Right renal cortex interstitium (tissue), 3 donors: ENCODE data around the gene CACNA1G. TPM values are rescaled to one million over a fixed set of nuclear protein-coding genes. Genes with fewer than 3 reads are reported as not detected.

Experiments used
- DNase-seq, 3 donors: peaks; one replicate each; pipeline ENCODE4 v3.0.0-alpha.2; 2013; ENCODE audit warnings: low read depth in 3 of 3, low spot score in 2 of 3
- polyA plus RNA-seq, 3 donors: library from polyadenylated mRNA; unstranded; fragments of 120-200 nt; gene quantifications; one replicate each; pipeline ENCODE4 v1.2.1, GENCODE V29; 2013; ENCODE audit not compliant: insufficient read length in 3 of 3

The CACNA1G gene
- polyA plus RNA-seq, 3 donors: 6.1 to 6.7 (median 6.6) TPM

DNA sequence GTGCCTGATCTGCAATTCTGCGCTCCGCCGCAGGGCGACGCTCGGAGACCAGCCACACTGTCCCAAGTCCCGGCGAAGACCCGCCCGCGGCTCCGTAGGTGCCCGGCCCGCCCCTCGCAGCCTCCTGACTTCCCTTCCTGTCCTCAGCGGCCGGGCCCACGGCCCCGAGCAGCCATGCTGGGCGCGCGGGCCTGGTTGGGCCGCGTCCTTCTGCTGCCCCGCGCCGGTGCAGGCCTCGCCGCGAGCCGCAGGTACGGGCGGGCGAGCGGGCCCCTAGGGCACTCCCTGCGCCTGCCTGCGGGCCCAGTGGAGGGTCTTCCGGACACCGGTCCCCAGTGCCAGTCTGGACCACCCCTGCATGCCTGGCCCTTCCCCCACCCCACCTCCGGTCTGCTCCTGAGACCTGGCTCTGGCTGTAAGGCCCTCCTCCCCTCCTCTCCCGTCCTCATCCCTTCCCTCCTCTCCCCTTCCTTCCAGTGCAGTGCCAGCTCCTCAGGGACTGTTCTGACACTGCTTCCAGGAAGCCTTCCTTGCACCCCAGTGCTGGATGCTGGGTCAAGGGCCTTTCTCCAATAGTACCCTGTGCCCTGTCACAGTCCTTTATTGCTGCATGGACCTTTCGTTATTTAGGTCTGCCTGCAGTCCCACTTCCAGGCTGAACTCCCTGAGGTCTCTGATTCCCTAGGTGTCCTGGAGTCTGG, 13.3 kb upstream of the CACNA1G start, which contains the start of gene SPATA20:
TSS of gene SPATA20 (plus strand) at position 140 of the 701 bp plus-strand sequence. CDS start at position 175, 35 bp downstream.
- DNase-seq: no peak

DNA sequence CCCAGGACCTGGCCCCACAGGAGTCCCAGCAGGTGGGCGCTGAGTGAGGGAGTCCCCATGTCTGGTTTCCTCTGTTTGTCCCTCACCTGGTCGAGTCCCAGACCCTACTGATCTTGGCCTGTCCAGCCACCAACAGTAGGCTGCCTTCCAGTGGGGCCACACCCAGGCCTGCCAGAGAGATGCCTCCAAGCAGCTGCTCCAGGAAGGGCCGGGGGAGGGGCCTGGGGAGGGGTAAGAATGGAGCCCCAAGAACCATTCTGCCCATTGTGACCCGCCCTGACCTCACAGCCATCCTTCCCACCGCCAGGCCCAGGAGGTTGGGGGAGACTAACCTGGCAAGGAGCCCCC, 12.8 kb upstream of the CACNA1G start:
- DNase-seq: no peak

DNA sequence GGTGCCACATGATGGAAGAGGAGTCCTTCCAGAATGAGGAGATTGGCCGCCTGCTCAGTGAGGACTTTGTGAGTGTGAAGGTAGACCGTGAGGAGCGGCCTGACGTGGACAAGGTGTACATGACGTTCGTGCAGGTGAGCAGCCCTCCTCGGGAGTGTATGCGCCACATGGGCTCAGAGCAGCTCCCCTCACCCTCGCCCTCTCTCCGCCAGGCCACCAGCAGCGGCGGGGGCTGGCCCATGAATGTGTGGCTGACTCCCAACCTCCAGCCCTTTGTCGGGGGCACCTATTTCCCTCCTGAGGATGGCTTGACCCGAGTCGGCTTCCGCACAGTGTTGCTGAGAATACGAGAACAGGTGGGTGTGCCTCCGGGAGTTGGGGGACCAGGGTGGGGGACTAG, 11.7 kb upstream of the CACNA1G start:
- no peak for DNase-seq

DNA sequence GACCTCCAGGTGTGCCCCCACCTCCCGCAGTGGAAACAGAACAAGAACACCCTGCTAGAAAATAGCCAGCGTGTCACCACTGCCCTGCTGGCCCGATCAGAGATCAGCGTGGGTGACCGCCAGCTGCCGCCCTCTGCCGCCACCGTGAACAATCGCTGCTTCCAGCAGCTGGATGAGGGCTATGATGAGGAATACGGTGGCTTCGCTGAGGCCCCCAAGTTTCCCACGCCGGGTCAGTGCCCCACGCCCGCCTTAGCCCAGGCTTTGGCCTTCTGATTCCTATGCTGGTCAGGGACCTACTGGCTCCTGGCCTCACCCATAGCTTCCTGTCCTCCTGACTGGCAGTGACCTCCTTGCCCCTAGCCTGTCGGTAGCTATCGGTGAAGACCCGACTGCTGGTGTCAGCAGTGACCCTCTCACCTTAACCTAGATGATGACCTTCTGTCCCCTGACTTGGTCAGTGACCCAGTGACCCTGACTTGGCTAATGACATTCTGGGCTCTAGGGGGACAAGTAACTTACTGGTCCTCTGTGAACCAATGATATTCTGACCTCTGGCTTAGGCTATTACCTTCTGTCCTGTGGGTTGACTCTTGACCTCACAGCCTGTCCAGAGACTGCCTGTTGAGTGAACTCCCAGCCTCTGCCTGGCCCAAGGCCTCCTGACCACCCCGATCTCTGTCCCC, 11.1 kb upstream of the CACNA1G start:
- no peak for DNase-seq

DNA sequence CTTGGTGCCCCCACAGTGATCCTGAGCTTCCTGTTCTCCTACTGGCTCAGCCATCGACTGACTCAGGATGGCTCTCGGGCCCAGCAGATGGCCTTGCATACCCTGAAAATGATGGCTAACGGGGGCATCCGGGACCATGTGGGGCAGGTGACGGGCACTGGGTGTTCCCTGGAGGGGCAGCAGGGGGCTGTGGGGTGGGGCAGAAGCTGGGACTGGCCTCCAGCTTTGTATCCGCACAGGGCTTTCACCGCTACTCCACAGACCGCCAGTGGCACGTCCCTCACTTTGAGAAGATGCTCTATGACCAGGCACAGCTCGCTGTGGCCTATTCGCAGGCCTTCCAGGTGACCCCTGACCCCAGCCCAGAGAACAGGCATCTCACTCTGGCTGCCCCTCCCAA, 10.5 kb upstream of the CACNA1G start:
- no peak for DNase-seq

DNA sequence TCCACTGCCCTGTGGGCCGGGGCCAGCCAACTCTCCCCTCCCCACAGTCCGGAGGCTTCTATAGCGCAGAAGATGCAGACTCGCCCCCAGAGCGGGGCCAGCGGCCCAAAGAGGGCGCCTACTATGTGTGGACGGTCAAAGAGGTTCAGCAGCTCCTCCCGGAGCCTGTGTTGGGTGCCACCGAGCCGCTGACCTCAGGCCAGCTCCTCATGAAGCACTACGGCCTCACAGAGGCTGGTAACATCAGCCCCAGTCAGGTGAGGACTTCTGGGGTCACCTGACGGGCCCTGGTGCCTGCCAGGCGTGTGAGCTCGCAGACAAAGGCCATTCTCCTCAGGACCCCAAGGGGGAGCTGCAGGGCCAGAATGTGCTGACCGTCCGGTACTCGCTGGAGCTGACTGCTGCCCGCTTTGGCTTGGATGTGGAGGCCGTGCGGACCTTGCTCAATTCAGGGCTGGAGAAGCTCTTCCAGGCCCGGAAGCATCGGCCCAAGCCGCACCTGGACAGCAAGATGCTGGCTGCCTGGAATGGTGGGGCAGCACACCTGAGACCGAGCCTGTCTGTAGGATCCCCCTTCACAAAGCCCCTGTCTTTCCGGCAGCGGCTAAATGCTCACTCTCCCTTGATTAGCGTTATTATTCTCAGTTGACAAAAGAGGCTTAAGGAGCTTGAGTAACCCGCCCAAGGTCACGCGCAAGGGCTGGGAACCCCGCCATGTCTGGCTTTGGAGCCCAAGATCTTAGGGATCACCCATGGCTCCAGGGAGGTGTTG, 9.7 kb upstream of the CACNA1G start:
- DNase-seq: peak in 1 of 3 donors; percentile 81

DNA sequence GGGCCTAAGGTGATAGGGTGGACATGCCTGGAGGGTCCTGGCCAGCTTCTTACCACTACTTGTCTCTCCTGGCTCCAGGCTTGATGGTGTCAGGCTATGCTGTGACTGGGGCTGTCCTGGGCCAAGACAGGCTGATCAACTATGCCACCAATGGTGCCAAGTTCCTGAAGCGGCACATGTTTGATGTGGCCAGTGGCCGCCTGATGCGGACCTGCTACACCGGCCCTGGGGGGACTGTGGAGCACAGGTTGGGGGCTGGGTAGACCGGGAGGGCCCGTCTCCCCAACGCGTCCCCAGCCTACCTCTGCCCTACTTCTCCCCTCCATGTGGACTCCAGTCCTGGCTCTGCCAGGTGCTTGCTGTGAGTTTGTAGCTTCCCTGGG, 9.1 kb upstream of the CACNA1G start:
- no peak for DNase-seq

DNA sequence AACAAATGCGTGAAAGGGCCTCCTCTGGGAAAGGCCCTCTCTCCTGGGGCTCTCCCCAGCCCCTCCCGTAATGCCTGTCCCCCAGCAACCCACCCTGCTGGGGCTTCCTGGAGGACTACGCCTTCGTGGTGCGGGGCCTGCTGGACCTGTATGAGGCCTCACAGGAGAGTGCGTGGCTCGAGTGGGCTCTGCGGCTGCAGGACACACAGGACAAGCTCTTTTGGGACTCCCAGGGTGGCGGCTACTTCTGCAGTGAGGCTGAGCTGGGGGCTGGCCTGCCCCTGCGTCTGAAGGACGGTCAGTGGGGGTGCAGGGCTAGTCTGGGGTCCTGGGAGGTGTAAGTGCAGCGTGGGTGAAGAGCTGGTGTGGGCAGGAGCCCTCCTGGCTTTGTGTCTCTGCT, 8.6 kb upstream of the CACNA1G start:
- no peak for DNase-seq

DNA sequence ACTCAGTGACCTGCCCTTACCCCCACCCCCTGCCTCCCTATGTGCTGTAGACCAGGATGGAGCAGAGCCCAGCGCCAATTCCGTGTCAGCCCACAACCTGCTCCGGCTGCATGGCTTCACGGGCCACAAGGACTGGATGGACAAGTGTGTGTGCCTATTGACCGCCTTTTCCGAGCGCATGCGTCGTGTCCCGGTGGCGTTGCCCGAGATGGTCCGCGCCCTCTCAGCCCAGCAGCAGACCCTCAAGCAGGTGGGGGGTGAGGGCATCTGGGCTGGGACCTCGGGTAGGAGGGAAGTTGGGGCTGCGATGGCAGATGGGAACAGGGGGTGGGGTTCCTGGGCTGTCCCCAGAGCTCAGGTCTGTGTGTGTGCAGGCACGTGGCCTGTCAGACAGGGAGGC, 6.3 kb upstream of the CACNA1G start:
- DNase-seq: no peak

DNA sequence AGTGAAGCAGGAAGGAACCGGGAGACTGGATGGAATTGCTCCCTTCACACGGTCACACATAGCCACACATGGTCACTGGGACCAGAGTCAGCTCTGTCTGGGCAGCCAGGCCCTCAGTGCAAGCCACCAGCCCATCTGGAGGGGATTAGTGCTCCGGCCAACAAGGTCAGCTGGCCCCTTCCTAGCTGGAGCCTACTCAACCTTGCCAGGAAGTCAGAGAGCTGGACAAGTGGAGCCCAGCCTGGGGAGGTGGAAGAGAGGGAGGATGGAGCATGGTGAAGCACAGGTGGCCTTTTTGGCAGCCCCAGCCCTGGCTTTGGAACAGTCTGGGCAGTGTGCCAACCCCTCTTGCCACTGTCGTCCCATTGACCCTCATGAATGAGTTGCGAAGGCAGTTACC, 3.7 kb upstream of the CACNA1G start:
- no peak for DNase-seq

DNA sequence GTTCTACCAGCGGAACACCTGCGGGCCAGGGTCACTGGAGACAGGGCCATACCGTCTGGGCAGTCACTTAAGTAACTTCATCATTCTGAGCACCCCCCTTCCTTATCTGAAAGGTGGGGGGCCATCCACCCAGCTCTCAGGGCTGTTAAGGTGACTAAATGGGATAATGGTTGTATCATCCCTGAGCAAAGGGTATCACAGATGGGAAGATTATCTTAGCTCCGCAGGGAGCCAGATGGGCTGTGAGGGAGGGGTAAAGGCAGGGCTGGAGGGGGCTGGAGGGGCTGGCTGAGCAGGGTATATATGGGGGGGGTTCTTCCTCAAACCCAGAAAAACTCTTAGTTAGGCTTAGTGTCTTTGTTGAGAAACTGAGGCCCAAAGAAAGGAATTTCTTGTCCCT, 2.9 kb upstream of the CACNA1G start:
- no peak for DNase-seq

DNA sequence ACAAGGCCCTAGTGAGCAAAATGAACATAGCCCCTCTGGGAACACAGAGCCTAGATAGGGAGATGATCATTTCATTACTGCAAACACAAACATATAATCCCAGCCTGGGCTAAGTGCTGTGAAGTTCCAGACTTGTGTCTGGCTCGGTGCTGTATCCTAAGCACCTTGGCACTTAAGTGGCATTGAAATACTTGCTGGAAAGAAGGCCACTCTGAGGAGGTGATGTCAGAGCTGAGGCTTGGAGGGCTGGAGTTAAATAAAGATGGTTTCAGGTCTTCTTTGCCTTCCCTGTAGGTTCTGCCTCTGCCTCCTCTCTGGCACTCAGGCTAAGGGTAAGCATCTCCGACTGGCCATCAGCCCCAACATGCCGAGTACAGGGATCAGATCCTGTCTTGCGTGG, 2.4 kb upstream of the CACNA1G start:
- DNase-seq: no peak

DNA sequence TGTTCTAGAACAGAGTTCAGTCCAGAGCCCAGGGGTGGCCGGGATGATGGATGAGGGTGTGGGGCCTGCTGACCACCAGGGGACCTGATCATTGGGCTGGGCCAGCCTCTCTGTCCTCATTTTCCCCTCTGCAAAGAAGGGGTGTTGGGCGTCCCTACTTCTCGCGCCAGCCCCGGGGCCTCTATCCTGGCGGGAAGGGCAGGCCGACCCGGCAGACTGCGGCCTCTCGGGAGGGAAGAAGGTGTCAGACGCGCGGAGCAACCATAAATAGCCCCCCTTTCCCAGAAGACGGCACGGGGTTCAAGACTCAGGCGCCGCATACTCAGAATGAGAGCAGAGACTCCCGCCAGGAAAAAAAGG, 2.0 kb upstream of the CACNA1G start:
- DNase-seq: no peak

DNA sequence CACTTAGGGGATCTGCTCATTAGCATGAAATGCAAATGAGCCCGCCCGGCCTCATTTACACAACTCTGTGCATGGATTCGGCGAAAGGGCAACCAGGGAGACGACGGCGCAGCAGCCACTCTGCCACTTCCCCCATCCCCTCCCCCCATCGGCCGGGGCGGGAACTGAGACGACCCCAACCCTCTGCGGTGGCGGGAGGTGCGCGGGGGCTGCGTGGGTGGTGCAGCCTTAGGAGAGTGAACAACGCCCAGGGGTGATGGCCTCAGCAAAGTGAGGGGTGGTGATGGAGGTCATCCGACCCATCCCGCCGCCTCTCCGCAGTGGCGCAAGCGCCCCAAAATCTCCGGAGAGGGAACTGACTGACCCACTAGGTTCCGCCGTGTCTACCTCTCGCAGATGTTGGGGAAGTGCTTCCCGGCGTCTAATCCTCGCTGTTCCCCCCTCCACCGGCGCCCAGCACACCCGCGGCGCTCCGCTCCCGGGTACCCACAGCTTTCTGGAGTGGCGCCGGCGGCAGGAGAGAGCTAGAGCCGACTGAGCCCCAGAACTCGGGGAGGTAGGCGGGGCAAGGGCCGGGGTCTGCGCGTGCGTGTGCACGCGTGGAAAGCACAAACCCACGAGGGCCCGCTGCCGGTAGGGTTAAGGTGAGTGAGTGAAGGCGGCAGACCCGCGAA, 1.4 kb upstream of the CACNA1G start:
- DNase-seq: no peak

DNA sequence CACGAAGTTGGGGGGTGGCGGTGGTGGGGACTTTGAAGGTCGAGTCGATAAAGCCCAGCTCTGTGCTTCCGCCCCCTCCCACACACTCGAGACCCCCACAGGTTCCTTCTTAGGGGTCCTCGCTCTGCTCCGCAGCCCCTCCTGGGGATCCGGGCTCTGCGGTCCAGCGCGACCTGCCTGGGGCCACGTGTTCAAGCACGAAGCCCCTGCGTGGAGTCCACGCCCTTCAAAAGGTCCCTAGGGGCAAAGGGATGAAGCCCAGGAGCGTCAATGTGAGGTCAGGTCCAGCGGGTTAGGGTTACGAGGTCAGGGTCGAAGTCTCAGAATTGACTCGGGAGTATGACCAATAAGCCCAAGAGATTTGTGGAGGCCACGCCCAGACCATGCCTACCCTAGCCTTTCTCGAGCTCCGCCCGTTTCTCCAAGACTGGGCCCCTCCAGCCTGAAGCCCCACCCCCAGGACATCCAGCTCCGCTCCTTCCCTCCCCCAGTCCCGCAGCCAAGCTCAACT, 786 bp upstream of the CACNA1G start:
- DNase-seq: no peak

DNA sequence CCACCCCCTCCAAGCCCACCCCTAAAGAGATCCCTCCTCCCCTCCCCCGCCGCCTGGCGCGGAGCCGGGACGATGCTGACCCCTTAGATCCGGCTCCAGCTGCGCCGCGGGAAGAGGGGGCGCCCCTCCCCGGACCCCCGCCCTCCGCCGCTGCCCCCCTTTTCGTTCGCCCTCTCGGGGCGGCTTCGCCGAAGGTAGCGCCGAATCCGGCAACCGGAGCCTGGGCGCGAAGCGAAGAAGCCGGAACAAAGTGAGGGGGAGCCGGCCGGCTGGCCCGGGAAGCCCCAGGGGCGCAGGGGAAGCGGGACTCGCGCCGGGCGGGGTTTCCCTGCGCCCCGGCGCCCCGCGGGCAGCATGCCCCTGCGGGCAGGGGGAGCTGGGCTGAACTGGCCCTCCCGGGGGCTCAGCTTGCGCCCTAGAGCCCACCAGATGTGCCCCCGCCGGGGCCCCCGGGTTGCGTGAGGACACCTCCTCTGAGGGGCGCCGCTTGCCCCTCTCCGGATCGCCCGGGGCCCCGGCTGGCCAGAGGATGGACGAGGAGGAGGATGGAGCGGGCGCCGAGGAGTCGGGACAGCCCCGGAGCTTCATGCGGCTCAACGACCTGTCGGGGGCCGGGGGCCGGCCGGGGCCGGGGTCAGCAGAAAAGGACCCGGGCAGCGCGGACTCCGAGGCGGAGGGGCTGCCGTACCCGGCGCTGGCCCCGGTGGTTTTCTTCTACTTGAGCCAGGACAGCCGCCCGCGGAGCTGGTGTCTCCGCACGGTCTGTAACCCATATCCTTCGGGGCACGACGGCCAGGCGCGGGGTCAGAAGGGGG, 623 bp downstream of the CACNA1G start:
- DNase-seq: no peak

DNA sequence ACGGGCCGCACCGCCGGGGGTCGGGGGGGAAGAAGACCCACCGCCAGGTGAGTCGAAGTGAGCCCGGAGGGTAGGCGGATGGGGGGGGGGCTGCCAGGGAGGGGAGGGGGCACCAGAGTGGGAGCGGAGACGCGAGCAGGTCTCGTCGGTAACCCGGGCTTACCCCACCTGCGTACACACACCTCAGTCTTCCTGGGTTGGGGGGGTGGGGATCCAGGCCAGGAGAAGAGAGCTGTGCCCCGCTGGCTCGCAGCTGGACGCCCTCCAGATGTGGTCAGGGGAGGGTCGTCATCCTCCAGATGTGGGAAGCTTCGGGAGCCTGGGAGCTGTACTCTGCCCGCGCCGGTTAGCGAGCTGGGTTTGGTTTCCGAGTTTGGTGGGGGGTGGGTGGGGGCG, 1.2 kb downstream of the CACNA1G start:
- no peak for DNase-seq

DNA sequence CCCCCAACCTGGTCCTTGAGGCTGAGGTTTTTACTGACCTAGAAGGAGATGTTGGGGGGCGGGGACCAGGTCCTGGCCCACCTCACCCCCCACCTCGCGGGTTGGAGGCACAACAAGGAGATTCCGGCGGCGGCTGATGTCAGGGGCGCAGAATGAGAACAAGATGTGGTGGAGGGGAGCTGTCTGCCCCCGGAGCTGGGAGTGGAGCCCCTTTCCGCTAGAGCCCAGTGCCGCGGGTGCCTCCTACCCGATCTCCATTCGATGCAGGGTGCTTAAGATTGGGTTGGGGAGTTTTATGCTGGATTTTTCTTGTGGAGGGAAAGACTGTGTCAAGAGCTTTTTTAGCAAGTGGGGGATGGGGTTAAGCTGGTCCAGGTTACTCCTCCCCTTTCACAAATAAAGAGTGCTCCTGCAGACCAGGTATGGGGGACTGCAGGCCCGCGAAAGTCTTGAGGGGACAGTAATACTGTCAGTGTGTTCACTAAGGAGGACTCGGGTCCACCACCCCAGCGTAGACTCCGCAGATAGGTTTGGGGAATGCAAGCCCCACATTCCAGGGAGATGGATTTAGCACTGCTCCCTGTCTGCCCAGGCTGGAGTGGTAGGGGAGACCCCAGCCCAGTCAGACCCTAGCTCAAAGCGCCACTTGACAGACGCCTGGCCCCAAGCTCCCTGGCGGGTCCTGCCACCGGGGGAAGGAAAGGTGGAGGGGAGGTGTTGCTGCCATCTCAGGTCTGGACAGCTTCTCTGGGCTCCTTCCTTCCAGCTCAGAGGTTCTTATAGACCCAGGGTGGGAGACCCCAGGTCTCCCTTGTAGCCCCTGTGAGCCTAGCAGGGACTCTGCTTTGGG, 2.0 kb downstream of the CACNA1G start:
- no peak for DNase-seq

DNA sequence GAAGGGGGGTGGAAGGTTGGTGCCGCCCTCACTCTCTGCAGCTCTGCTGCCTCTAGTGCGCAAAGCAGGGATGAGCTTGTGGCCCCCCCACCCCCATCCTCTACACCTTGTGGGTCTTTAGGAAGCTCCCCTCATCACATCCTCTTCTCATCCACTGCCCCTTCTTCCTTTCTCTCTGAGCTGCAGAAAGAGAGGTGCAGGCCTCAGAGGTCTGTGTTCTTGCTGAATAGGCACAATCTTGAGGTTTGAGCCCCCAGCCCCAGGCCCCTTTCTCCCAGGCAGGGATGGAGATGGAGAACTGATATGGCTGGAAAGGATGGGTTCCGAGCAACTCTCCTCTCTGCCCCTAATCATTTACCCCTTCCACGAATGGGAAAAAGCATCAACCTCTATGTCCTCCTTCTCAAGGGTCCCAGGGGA, 2.6 kb downstream of the CACNA1G start:
- no peak for DNase-seq
